Activated T-cell treated with anti-CD3 and anti-CD28 coated beads, Interleukin-2, amount 50 U/mL, for 4 hours (primary cell): ENCODE measurements around the gene CMIP. TPM values are rescaled to one million over a fixed set of nuclear protein-coding genes. Genes with fewer than 3 reads are reported as not detected.

Experiments
- ATAC-seq, 2 donors: fragments of 200-7000 bp; cut with Tn5 transposase; one replicate each; pipeline ENCODE4 v1.10.0; 2021
- DNase-seq: peaks from one replicate; pipeline ENCODE4 v3.0.0-alpha.2; 2020
- H3K27me3 Mint-ChIP-seq: one replicate; pipeline ENCODE4 v1.8.0; 2021; ENCODE audit warnings: low read depth, mixed read lengths
- H3K36me3 Mint-ChIP-seq: one replicate; pipeline ENCODE4 v1.8.0; 2022; ENCODE audit warnings: mixed read lengths; ENCODE audit not compliant: insufficient read depth
- H3K4me1 Mint-ChIP-seq: one replicate; pipeline ENCODE4 v1.8.0; 2021; ENCODE audit warnings: low read depth, mixed read lengths
- H3K4me3 Mint-ChIP-seq: one replicate; pipeline ENCODE4 v1.8.0; 2021; ENCODE audit warnings: mild to moderate bottlenecking, moderate library complexity, mixed read lengths
- H3K9me3 Mint-ChIP-seq: one replicate; pipeline ENCODE4 v1.8.0; 2021; ENCODE audit warnings: mixed read lengths
- total RNA-seq, 3 donors: library from RNA; stranded (reverse); gene quantifications; one replicate each; pipeline ENCODE4 v1.2.1, GENCODE V29; 2021

Gene CMIP
- total RNA-seq, 3 donors from 2014 or later, result 20.8 to 23.5 (median 21.9) TPM

- Mint-ChIP-seq H3K9me3 (no peaks in the 10 kb centered on the region), H3K4me3 (no peak overlapping the region), H3K4me1 (peaks cover 4% of the 10 kb centered on the region), H3K36me3 (peaks cover 33% of the 10 kb centered on the region), H3K27me3 (no peaks in the 10 kb centered on the region)
- ATAC-seq, result no peak
- no peak for DNase-seq
These were observed 253.2 kb downstream of the CMIP start for GRCh38 chr16:81697616-81698309.

GRCh38 chr16:81698310-81698641, 253.7 kb downstream of the CMIP start:
- ATAC-seq (no peak), DNase-seq (no peak)
- peaks cover 34% of the 10 kb centered on the region for H3K36me3 Mint-ChIP-seq
- H3K4me1 Mint-ChIP-seq, result peaks cover 4% of the 10 kb centered on the region
- H3K27me3 Mint-ChIP-seq, result no peaks in the 10 kb centered on the region
- no peak overlapping the region for H3K4me3 Mint-ChIP-seq
- H3K9me3 Mint-ChIP-seq, result no peaks in the 10 kb centered on the region

GRCh38 chr16:81699596-81699995, 255.0 kb downstream of the CMIP start:
- Mint-ChIP-seq H3K9me3 (no peaks in the 10 kb centered on the region), H3K36me3 (peaks cover 32% of the 10 kb centered on the region), H3K27me3 (no peaks in the 10 kb centered on the region), H3K4me1 (peaks cover 4% of the 10 kb centered on the region), H3K4me3 (no peak overlapping the region)
- ATAC-seq, result no peak
- DNase-seq, result no peak

- H3K9me3 Mint-ChIP-seq, result no peaks in the 10 kb centered on the region
- no peaks in the 10 kb centered on the region for H3K27me3 Mint-ChIP-seq
- no peak overlapping the region for H3K4me3 Mint-ChIP-seq
- peaks cover 4% of the 10 kb centered on the region for H3K4me1 Mint-ChIP-seq
- peaks cover 32% of the 10 kb centered on the region for H3K36me3 Mint-ChIP-seq
- ATAC-seq, result no peak
- no peak for DNase-seq
These were observed 255.6 kb downstream of the CMIP start for GRCh38 chr16:81700071-81700779.

- no peak for DNase-seq
- peaks cover 4% of the 10 kb centered on the region for H3K4me1 Mint-ChIP-seq
- no peaks in the 10 kb centered on the region for H3K27me3 Mint-ChIP-seq
- no peak for ATAC-seq
- peaks cover 29% of the 10 kb centered on the region for H3K36me3 Mint-ChIP-seq
- no peak overlapping the region for H3K4me3 Mint-ChIP-seq
- H3K9me3 Mint-ChIP-seq, result no peaks in the 10 kb centered on the region
These were observed 256.2 kb downstream of the CMIP start for GRCh38 chr16:81700780-81701165.

- ATAC-seq, result no peak
- no peak overlapping the region for H3K4me3 Mint-ChIP-seq
These were observed 256.8 kb downstream of the CMIP start for GRCh38 chr16:81701296-81701970.

GRCh38 chr16:81702506-81702905, 257.9 kb downstream of the CMIP start:
- no peak overlapping the region for H3K4me3 Mint-ChIP-seq
- peaks cover 4% of the 10 kb centered on the region for H3K4me1 Mint-ChIP-seq
- no peaks in the 10 kb centered on the region for H3K9me3 Mint-ChIP-seq
- ATAC-seq (no peak), DNase-seq (no peak)
- H3K27me3 Mint-ChIP-seq, result no peaks in the 10 kb centered on the region
- peaks cover 37% of the 10 kb centered on the region for H3K36me3 Mint-ChIP-seq

More at GRCh38 chr16:81701296-81701970, 256.8 kb downstream of the CMIP start:
- DNase-seq, result no peak
- Mint-ChIP-seq H3K4me1 (peaks cover 4% of the 10 kb centered on the region), H3K27me3 (no peaks in the 10 kb centered on the region), H3K36me3 (peaks cover 27% of the 10 kb centered on the region), H3K9me3 (no peaks in the 10 kb centered on the region)

GRCh38 chr16:81703177-81704155, 258.9 kb downstream of the CMIP start:
- H3K9me3 Mint-ChIP-seq, result no peaks in the 10 kb centered on the region
- H3K27me3 Mint-ChIP-seq, result no peaks in the 10 kb centered on the region
- ATAC-seq (peak; percentile 25 to 32), DNase-seq (no peak)
- no peak overlapping the region for H3K4me3 Mint-ChIP-seq
- H3K36me3 Mint-ChIP-seq, result peaks cover 38% of the 10 kb centered on the region
- peaks cover 4% of the 10 kb centered on the region for H3K4me1 Mint-ChIP-seq

GRCh38 chr16:81705261-81705660, 260.7 kb downstream of the CMIP start:
- peaks cover 31% of the 10 kb centered on the region for H3K36me3 Mint-ChIP-seq
- H3K9me3 Mint-ChIP-seq, result no peaks in the 10 kb centered on the region

GRCh38 chr16:81706327-81707295, 262.0 kb downstream of the CMIP start:
- H3K4me1 Mint-ChIP-seq, result peaks cover 4% of the 10 kb centered on the region
- H3K36me3 Mint-ChIP-seq, result peaks cover 25% of the 10 kb centered on the region
- H3K27me3 Mint-ChIP-seq, result no peaks in the 10 kb centered on the region
- no peak overlapping the region for H3K4me3 Mint-ChIP-seq
- no peak for ATAC-seq
- no peaks in the 10 kb centered on the region for H3K9me3 Mint-ChIP-seq
- no peak for DNase-seq

More at GRCh38 chr16:81705261-81705660, 260.7 kb downstream of the CMIP start:
- DNase-seq (no peak), ATAC-seq (no peak)
- peaks cover 4% of the 10 kb centered on the region for H3K4me1 Mint-ChIP-seq
- H3K27me3 Mint-ChIP-seq, result no peaks in the 10 kb centered on the region
- H3K4me3 Mint-ChIP-seq, result no peak overlapping the region

GRCh38 chr16:81707411-81708265, 263.0 kb downstream of the CMIP start:
- no peak overlapping the region for H3K4me3 Mint-ChIP-seq
- no peak for ATAC-seq
- no peaks in the 10 kb centered on the region for H3K27me3 Mint-ChIP-seq
- peaks cover 18% of the 10 kb centered on the region for H3K36me3 Mint-ChIP-seq
- no peaks in the 10 kb centered on the region for H3K9me3 Mint-ChIP-seq
- DNase-seq, result no peak
- H3K4me1 Mint-ChIP-seq, result peaks cover under 1% of the 10 kb centered on the region

- no peak overlapping the region for H3K4me3 Mint-ChIP-seq
- H3K36me3 Mint-ChIP-seq, result peaks cover 11% of the 10 kb centered on the region
- H3K27me3 Mint-ChIP-seq, result no peaks in the 10 kb centered on the region
- H3K9me3 Mint-ChIP-seq, result no peaks in the 10 kb centered on the region
- H3K4me1 Mint-ChIP-seq, result no peaks in the 10 kb centered on the region
- DNase-seq (no peak), ATAC-seq (no peak)
These were observed 263.8 kb downstream of the CMIP start for GRCh38 chr16:81708266-81709015.
